ENCODE results near the gene NACC2. TPM values are rescaled to one million over a fixed set of nuclear protein-coding genes. Genes with fewer than 3 reads are reported as not detected.

Gene NACC2
- total and polyA plus RNA-seq, 2 donors (not counting 3 experiments of a cell fraction or from before 2014, with no cell fraction given), result 15.8 to 27.1 TPM

DNA sequence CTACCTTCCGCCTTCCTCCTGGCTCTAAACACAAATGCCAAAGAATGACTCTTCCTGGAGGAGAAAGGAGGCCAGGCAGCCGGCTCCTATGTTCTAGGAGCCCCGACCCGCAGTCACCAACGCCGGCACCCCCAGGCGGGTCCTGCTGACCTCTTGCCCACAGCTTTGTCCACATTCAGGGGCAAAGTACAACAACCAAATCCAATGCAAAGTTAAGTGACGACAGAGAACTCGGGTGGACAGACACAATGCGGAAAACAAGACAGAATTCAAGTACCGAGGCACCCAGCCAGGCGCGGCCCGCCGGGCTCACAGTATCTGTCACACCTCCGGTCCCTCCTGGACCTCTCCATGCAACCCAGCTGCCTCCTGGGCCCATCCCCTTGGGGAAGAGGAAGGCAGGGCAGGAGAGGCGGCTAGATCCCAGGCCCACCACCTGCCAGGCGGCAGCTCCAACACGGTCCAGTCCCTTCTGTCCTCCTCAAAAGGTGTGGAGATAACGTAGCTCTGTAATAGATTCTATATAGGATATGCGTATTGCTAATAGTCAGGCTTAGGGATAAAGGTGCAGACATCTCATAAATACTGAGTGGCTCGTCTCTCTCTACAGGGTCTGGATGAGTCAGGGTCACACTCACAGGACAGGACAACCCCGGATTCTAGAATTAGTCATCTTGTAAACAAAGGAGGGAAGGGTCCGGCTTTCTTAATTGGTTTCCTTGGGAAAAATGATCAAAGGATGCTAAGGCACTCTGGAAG lies 87.0 kb downstream of the NACC2 start:
- intact Hi-C loops (cut with micrococcal nuclease) (loop anchor here (1.0 to 5.0 kb wide), 2 partner anchors 101 to 109 kb away; partner anchors contain the start of genes CAMSAP1 and TMEM250), dilution Hi-C loops (cut with MboI; ENCODE audit: extremely low pct_ligation_motif_present, low sequenced_read_pairs) (no loop called here)
- Histone ChIP-seq H3K4me1 (ENCODE audit: control insufficient read depth, extremely low read depth, insufficient read depth, low read length) (peaks cover 54% of the 10 kb centered on the region), H3K27ac (ENCODE audit: insufficient read depth, low read depth, low read length) (peak overlapping the region; percentile 83), H3K4me2 (ENCODE audit: insufficient read depth, low read length) (peak overlapping the region; percentile 57), H3K9ac (replicated peaks; ENCODE audit: extremely low read depth, insufficient read depth, low read length) (no peak overlapping the region), H4K20me1 (replicated peaks; ENCODE audit: control insufficient read depth, extremely low read depth, insufficient read depth, low read length) (no peaks in the 10 kb centered on the region), H3K27me3 (ENCODE audit: control insufficient read depth in 2 of 2, insufficient read depth in 2 of 2, low read length in 2 of 2) (no peaks in the 10 kb centered on the region), H3K4me3 (replicated peaks in 1 of 3; ENCODE audit: insufficient read depth in 1 of 3, low read depth in 1 of 3, low read length in 3 of 3) (no peak overlapping the region), H3K9me3 (replicated peaks; ENCODE audit: control insufficient read depth, insufficient read depth, low read length) (no peaks in the 10 kb centered on the region), H2AFZ (ENCODE audit: low read depth, low read length) (no peak overlapping the region), H3K36me3 (ENCODE audit: control insufficient read depth in 2 of 2, extremely low read depth in 1 of 2, insufficient read depth in 2 of 2, low read length in 2 of 2) (no peaks in the 10 kb centered on the region), H3K79me2 (ENCODE audit: control insufficient read depth, insufficient read depth, low read length) (no peaks in the 10 kb centered on the region), H3K9me1 (replicated peaks; ENCODE audit: control insufficient read depth, extremely low read depth, insufficient read depth, low read length) (no peaks in the 10 kb centered on the region)
- TF ChIP-seq EZH2 (IDR thresholded peaks at IDR 0.05; ENCODE audit: borderline replicate concordance, low read depth, low read length, severe bottlenecking) (no peak), FOS (IDR thresholded peaks at IDR 0.05; ENCODE audit: borderline replicate concordance, insufficient read depth, low read length) (peak; percentile 96), JUN (IDR thresholded peaks at IDR 0.05; ENCODE audit: borderline replicate concordance, insufficient read depth, insufficient read length, low read depth) (peak; percentile 73)
- peak; percentile 70 for FAIRE-seq
- ChIA-PET CTCF (interaction anchor here (1.0 to 1.4 kb wide), 6 partner anchors 10 to 45 kb away, joined by 3 to 5 read pairs (median 4); no protein-coding TSS in a partner anchor), POLR2A (no interaction called here)
- BruUV-seq (replicated peaks), result no TSS peak
- peak; percentile 73 for DNase-seq (ENCODE audit: low read depth, low spot score)

DNA sequence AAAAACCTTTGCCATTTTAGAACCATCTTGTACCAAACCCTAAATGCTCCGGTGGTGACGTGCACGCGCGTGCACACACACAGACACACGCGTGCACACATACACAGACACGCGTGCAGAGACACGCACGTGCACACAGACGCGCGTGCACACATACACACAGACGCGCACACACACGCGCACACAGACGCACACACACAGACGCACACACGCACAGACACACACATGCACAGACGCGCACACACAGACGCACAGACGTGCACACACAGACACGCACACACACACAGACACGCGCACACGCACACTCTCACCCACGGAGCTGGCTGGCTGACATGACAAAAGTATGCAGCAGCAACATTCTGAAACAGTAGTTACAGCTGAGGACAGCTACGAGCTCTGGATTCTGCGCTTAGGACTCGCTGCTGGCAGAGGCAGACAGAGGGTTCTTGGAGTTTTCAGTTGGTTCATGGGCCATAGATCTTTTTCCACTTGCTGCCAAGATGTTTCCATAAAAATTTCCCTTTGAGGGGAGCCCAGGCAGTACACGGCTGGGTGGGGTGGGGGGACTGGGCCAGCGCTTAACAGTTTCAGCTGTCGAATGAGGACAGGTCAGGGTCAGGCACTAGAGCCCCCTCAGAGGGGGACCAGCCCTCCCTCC lies 87.7 kb downstream of the NACC2 start:
- no peak for TF ChIP-seq POLR2A (IDR thresholded peaks at IDR 0.05; ENCODE audit: low read depth, low read length)
- TF ChIP-seq, protein P1, sequence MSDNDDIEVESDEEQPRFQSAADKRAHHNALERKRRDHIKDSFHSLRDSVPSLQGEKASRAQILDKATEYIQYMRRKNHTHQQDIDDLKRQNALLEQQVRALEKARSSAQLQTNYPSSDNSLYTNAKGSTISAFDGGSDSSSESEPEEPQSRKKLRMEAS (IDR thresholded peaks at IDR 0.05; ENCODE audit: insufficient read depth, insufficient read length), result no peak
- Histone ChIP-seq H3K27me3 (ENCODE audit: control insufficient read depth in 2 of 2, insufficient read depth in 2 of 2, low read length in 2 of 2) (no peaks in the 10 kb centered on the region), H3K4me1 (ENCODE audit: control insufficient read depth, extremely low read depth, insufficient read depth, low read length) (peaks cover 50% of the 10 kb centered on the region), H3K79me2 (ENCODE audit: control insufficient read depth, insufficient read depth, low read length) (no peaks in the 10 kb centered on the region), H3K36me3 (ENCODE audit: control insufficient read depth in 2 of 2, extremely low read depth in 1 of 2, insufficient read depth in 2 of 2, low read length in 2 of 2) (no peaks in the 10 kb centered on the region), H3K9ac (replicated peaks; ENCODE audit: extremely low read depth, insufficient read depth, low read length) (no peak overlapping the region), H4K20me1 (replicated peaks; ENCODE audit: control insufficient read depth, extremely low read depth, insufficient read depth, low read length) (no peaks in the 10 kb centered on the region), H3K4me2 (ENCODE audit: insufficient read depth, low read length) (no peak overlapping the region), H3K27ac (ENCODE audit: insufficient read depth, low read depth, low read length) (peak overlapping the region; percentile 83), H3K4me3 (replicated peaks in 1 of 3; ENCODE audit: insufficient read depth in 1 of 3, low read depth in 1 of 3, low read length in 3 of 3) (no peak overlapping the region), H3K9me3 (replicated peaks; ENCODE audit: control insufficient read depth, insufficient read depth, low read length) (no peaks in the 10 kb centered on the region), H2AFZ (ENCODE audit: low read depth, low read length) (no peak overlapping the region), H3K9me1 (replicated peaks; ENCODE audit: control insufficient read depth, extremely low read depth, insufficient read depth, low read length) (no peaks in the 10 kb centered on the region)
- ChIA-PET POLR2A (no interaction called here), CTCF (interaction anchor here (1.0 to 1.4 kb wide), 5 partner anchors 10 to 82 kb away, joined by 3 to 5 read pairs (median 4); no protein-coding TSS in a partner anchor)
- DNase-seq (ENCODE audit: low read depth, low spot score) (peak; percentile 71), FAIRE-seq (peak; percentile 57)
- dilution Hi-C loops (cut with MboI; ENCODE audit: extremely low pct_ligation_motif_present, low sequenced_read_pairs), result no loop called here
- intact Hi-C loops (cut with micrococcal nuclease), result loop anchor here (5.0 kb wide), 1 partner anchor 110 kb away; the partner anchor contains the start of gene TMEM250
- BruUV-seq (replicated peaks), result no TSS peak
